ENCODE measurements around the gene RASAL2. TPM values are rescaled to one million over a fixed set of nuclear protein-coding genes. Genes with fewer than 3 reads are reported as not detected.

RASAL2 gene
- total and polyA plus RNA-seq, 2 of the 13 experiments (the other 11 are each of a cell fraction or from before 2014, with no cell fraction given) = 5.4 to 5.9 TPM

DNA sequence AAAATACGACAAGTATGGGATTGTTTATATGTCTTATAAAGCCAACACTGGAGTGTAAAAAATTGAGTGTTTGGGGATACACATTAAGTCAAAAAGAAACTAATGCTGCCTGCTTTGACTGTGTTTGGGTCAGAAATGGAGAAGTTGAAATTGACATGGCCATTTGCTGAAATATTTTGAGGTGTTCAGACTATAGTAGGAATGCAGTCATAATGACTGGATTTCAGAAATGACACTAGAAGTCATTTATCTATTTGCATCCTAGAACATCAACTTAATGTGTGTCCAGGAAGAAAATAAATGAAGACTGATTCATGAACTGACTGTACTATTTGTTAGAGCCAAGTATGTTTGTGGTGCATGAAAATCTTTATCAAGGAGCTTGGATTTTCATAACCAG, 28.4 kb downstream of the RASAL2 start:
- CTCF ChIA-PET (ENCODE audit: low intra/inter-chr PET ratio, low total read pairs) = no interaction called here
- intact Hi-C loops (cut with micrococcal nuclease; ENCODE audit: unreplicated experiment) = no loop called here
- H3K4me1 ChIP-seq (ENCODE audit: insufficient read depth, low read length) = peaks cover 27% of the 10 kb centered on the region
- no peaks in the 10 kb centered on the region for H4K20me1 ChIP-seq (ENCODE audit: insufficient read depth, low read length)
- no peak overlapping the region for H3K27ac ChIP-seq (ENCODE audit: extremely low read length, insufficient read depth, low read length)
- no peaks in the 10 kb centered on the region for H3K9me3 ChIP-seq (ENCODE audit: low read length)
- no peak overlapping the region for H3K4me3 ChIP-seq (replicated peaks in 1 of 3; ENCODE audit: insufficient read depth in 1 of 3, low read depth in 2 of 3, low read length in 3 of 3)
- ATAC-seq (no peak), FAIRE-seq (peak; percentile 46), DNase-seq (ENCODE audit: low spot score) (no peak)
- in situ Hi-C loops (cut with HindIII; ENCODE audit: extremely low pct_ligation_motif_present, low pct_unique_long_range_greater_than_20kb) = no loop called here
- no peaks in the 10 kb centered on the region for H3K79me2 ChIP-seq (ENCODE audit: insufficient read depth, low read length)
- no peak overlapping the region for H3K9ac ChIP-seq (ENCODE audit: insufficient read depth, low read depth, low read length)
- 95% methylated on average over 1 of the region's 1 CpG for WGBS (ENCODE audit: low lambda C conversion rate)
- H3K27me3 ChIP-seq (ENCODE audit: control insufficient read depth in 1 of 2, insufficient read depth in 2 of 2, low read length in 2 of 2) = no peaks in the 10 kb centered on the region
- no peak overlapping the region for H3K4me2 ChIP-seq (ENCODE audit: low read depth, low read length)
- BruUV-seq (replicated peaks) = no TSS peak
- H2AFZ ChIP-seq (ENCODE audit: low read length) = no peak overlapping the region
- POLR2A ChIA-PET = no interaction called here
- TF ChIP-seq GZF1 (CRISPR knock-in tag; IDR thresholded peaks at IDR 0.05) (no peak), RFX3 (CRISPR knock-in tag; IDR thresholded peaks at IDR 0.05) (no peak), CBX1 (IDR thresholded peaks at IDR 0.05; ENCODE audit: low read depth) (no peak), NFE2L2 (IDR thresholded peaks at IDR 0.05; ENCODE audit: low read length) (no peak), KDM4B (CRISPR knock-in tag; IDR thresholded peaks at IDR 0.05) (no peak), ZNF605 (CRISPR knock-in tag; IDR thresholded peaks at IDR 0.05) (no peak), SPEN (CRISPR knock-in tag; IDR thresholded peaks at IDR 0.05; ENCODE audit: low read depth) (no peak), ZFY (CRISPR knock-in tag; IDR thresholded peaks at IDR 0.05) (no peak), SNAPC5 (CRISPR knock-in tag; IDR thresholded peaks at IDR 0.05; ENCODE audit: borderline replicate concordance) (no peak), ATF4 (CRISPR knock-in tag; IDR thresholded peaks at IDR 0.05) (no peak), IKZF4 (CRISPR knock-in tag; IDR thresholded peaks at IDR 0.05; ENCODE audit: borderline replicate concordance, low read depth, not compliant biosample characterization) (no peak), ZNF263 (CRISPR knock-in tag; IDR thresholded peaks at IDR 0.05) (no peak)
- no peaks in the 10 kb centered on the region for H3K36me3 ChIP-seq (replicated peaks in 1 of 2; ENCODE audit: control insufficient read depth in 1 of 2, insufficient read depth in 2 of 2, low read length in 2 of 2)

Data from HepG2 (cell line).